ENCODE results near the gene ZKSCAN1.

ZKSCAN1 gene

DNA sequence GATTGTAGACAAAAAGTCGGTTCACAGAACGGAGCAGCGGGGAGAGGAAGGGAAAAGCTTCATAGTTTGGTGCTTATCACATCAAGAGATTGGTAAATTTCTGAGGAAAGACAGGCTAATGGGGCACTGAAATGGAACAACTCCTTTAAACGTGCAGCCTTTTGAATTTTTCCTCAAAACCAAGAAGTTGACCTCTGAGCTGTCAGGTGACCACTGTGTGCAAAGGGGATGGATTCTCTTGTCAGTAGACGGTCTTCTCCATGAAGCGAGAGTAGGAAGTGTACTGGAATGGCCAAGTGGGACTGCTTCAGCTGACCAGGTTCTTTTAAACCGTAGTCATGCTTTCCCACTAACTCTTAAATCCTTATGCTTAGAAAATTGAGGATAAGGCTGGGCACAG, 22.9 kb downstream of the ZKSCAN1 start:
- Histone ChIP-seq H3K4me3 (ENCODE audit: extremely low read depth, insufficient read depth, low read length, poor library complexity, severe bottlenecking) (no peak overlapping the region), H3K9me3 (ENCODE audit: control insufficient read depth, low read length) (peaks cover 6% of the 10 kb centered on the region), H3K36me3 (ENCODE audit: control insufficient read depth, insufficient read depth, low read length) (peaks cover 56% of the 10 kb centered on the region), H3K4me1 (ENCODE audit: control insufficient read depth, insufficient read depth, low read length, poor library complexity, severe bottlenecking) (peaks cover 15% of the 10 kb centered on the region), H3K27ac (ENCODE audit: low read depth, low read length, severe bottlenecking) (no peak overlapping the region)
- 93 to 97% methylated on average over 7 of the region's 7 CpGs for WGBS, 2 experiments (ENCODE audit: insufficient coverage in 2 of 2)

DNA sequence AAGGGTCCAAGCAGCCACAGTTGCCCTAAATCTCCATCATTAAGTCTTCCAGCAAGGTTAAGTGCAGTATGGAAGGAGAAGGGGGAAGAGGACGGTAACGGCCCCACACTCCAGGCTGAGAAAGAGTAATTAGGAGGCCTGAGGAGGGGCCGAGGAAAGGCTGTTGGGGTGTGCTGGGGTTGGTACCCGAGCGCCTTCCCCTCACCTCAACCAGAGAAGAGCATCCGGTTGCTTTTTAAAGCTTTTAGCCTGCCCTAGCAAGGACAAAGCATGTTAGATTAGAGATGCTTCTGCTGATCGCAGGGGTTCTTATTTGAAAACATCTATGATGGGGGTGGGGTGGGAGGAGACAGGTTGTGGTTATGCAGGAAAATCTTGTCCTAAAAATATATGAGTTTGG, 25.2 kb downstream of the ZKSCAN1 start:
- no peaks in the 10 kb centered on the region for H3K9me3 ChIP-seq (ENCODE audit: control insufficient read depth, low read length)
- peaks cover under 1% of the 10 kb centered on the region for H3K4me1 ChIP-seq (ENCODE audit: control insufficient read depth, insufficient read depth, low read length, poor library complexity, severe bottlenecking)
- no peak overlapping the region for H3K4me3 ChIP-seq (ENCODE audit: extremely low read depth, insufficient read depth, low read length, poor library complexity, severe bottlenecking)
- H3K36me3 ChIP-seq (ENCODE audit: control insufficient read depth, insufficient read depth, low read length), result peaks cover 34% of the 10 kb centered on the region
- 93% methylated on average over 3 of the region's 7 CpGs; no CpG with 5 or more reads in 1 of the 2 experiments for WGBS, 2 experiments (ENCODE audit: insufficient coverage in 2 of 2)
- no peak overlapping the region for H3K27ac ChIP-seq (ENCODE audit: low read depth, low read length, severe bottlenecking)

DNA sequence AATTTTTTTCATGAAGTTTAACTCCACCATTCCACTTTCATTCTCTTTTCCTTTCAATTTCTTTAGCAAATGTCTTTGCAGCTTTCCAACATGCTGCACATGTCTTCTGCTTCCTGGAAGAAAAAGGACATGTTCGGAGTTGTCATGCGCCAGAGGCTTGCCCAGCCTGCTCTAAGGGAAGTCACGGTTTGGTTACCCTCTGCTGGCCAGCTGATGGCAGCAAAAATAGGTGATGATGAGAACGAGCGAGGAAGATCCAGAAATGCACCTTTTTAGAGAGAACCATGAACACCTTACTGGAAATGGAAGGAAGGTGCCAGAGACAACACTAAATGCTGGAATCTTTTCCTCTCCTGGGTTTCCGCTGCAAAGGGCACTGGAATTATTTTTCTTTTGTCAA, 29.3 kb downstream of the ZKSCAN1 start:
- no peaks in the 10 kb centered on the region for H3K36me3 ChIP-seq (ENCODE audit: control insufficient read depth, insufficient read depth, low read length)
- H3K27ac ChIP-seq (ENCODE audit: low read depth, low read length, severe bottlenecking), result no peak overlapping the region
- no peaks in the 10 kb centered on the region for H3K4me1 ChIP-seq (ENCODE audit: control insufficient read depth, insufficient read depth, low read length, poor library complexity, severe bottlenecking)
- 83 to 86% methylated on average over 5 to 6 of the region's 6 CpGs for WGBS, 2 experiments (ENCODE audit: insufficient coverage in 2 of 2)
- no peak overlapping the region for H3K4me3 ChIP-seq (ENCODE audit: extremely low read depth, insufficient read depth, low read length, poor library complexity, severe bottlenecking)
- H3K9me3 ChIP-seq (ENCODE audit: control insufficient read depth, low read length), result no peaks in the 10 kb centered on the region

- Histone ChIP-seq H3K4me1 (ENCODE audit: control insufficient read depth, insufficient read depth, low read length, poor library complexity, severe bottlenecking) (no peaks in the 10 kb centered on the region), H3K9me3 (ENCODE audit: control insufficient read depth, low read length) (no peaks in the 10 kb centered on the region), H3K4me3 (ENCODE audit: extremely low read depth, insufficient read depth, low read length, poor library complexity, severe bottlenecking) (no peak overlapping the region), H3K27ac (ENCODE audit: low read depth, low read length, severe bottlenecking) (no peak overlapping the region), H3K36me3 (ENCODE audit: control insufficient read depth, insufficient read depth, low read length) (peaks cover 18% of the 10 kb centered on the region)
- 90 to 100% methylated on average over 2 to 4 of the region's 4 CpGs for WGBS, 2 experiments (ENCODE audit: insufficient coverage in 2 of 2)
These were observed 33.3 kb downstream of the ZKSCAN1 start for GRCh38 chr7:100048680-100049079.

DNA sequence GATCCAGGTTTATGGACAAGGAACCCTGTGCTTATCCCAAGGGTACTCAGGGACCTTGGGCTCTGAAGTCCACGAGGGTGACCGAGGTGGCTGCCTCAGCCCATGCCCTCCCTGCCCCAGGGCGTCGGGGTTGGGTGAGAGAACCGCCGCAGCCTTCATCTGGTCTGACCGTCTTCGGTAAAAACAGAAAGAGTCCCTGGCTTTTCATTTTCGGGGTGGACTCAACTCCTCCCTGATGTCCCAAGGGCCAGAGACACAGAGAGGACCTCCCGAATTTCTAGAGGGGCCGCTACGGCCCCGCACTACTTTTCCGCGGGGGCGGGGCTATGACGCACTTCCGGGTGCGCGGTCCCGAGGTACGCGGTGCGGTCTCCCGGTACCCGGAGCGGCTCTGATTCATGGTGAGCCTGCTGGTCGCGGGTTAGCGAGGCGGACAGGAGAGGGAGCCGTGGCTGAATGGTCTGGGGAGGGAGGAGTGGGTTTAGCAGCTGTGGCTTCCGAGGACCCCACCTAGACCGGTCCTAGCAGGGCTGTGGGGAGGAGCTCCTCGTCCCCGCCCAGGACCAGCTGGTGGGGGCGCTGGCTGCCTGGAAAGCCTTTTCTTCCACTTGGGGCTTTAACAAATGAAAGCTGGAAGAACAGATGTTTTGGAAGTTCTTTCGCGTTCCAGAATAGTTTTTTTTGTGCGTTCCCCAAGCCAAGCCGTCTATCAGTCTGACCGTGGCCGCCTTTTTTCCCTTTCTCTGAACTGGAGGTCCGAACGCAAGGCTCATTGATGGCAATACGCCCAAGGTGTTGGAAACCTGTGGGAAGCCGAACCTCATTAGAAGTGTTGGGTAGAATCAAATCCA, 34.3 kb downstream of the ZKSCAN1 start, which contains the start of gene ZSCAN21:
TSS of gene ZSCAN21 (plus strand) at position 334 of the 851 bp plus-strand sequence. CDS start 7,233 bp downstream, outside the sequence.
- WGBS, 2 experiments (ENCODE audit: insufficient coverage in 2 of 2), result 7 to 10% methylated on average over 25 to 41 of the region's 47 CpGs
- peak within 1 kb of the TSS; percentile 89 for H3K4me3 ChIP-seq (ENCODE audit: extremely low read depth, insufficient read depth, low read length, poor library complexity, severe bottlenecking)
- H3K4me1 ChIP-seq (ENCODE audit: control insufficient read depth, insufficient read depth, low read length, poor library complexity, severe bottlenecking), result no peaks in the 10 kb centered on the region
- peak within 1 kb of the TSS; percentile 89 for H3K27ac ChIP-seq (ENCODE audit: low read depth, low read length, severe bottlenecking)
- peaks cover 22% of the 10 kb centered on the region for H3K36me3 ChIP-seq (ENCODE audit: control insufficient read depth, insufficient read depth, low read length)
- no peaks in the 10 kb centered on the region for H3K9me3 ChIP-seq (ENCODE audit: control insufficient read depth, low read length)

DNA sequence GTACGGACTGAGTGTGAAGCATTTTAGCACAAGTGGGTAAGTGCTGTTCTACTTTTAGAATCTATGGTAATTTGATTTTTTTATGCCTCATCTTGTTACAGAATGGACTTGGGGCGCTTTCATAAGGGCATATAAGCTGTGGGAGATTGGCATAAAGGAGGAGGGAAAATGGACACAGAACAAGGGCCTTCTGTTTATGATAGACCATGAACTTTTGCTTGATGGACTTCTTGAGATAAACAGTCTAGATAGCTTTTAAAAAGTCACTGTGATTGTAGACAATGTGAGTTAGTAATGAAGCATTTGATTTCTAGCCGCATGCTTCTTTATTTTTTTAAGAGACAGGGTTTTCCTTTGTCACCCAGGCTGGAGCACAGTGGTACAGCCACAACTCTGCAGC, 36.2 kb downstream of the ZKSCAN1 start:
- no peaks in the 10 kb centered on the region for H3K4me1 ChIP-seq (ENCODE audit: control insufficient read depth, insufficient read depth, low read length, poor library complexity, severe bottlenecking)
- 73 to 92% methylated on average over 2 to 3 of the region's 3 CpGs for WGBS, 2 experiments (ENCODE audit: insufficient coverage in 2 of 2)
- no peak overlapping the region for H3K4me3 ChIP-seq (ENCODE audit: extremely low read depth, insufficient read depth, low read length, poor library complexity, severe bottlenecking)
- no peaks in the 10 kb centered on the region for H3K9me3 ChIP-seq (ENCODE audit: control insufficient read depth, low read length)
- peaks cover 27% of the 10 kb centered on the region for H3K36me3 ChIP-seq (ENCODE audit: control insufficient read depth, insufficient read depth, low read length)
- no peak overlapping the region for H3K27ac ChIP-seq (ENCODE audit: low read depth, low read length, severe bottlenecking)

DNA sequence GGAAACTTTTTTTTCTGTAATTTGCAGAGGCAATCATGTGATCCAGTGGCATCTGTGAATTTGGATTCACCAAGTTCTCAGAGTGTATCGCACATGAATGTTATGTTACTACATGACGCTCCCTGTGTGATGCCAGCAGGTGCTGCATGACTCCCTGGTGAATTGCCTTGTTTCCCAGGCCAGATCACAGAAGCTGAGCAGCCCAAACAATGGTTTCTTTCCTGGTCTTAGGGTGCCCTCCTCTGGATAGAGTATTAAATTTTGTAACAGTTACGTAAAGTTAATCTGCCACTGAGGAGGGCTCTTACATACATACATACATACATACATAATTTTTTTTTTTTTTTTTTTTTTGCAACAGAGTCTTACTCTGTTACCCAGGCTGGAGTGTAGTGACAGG, 37.8 kb downstream of the ZKSCAN1 start:
- no peaks in the 10 kb centered on the region for H3K4me1 ChIP-seq (ENCODE audit: control insufficient read depth, insufficient read depth, low read length, poor library complexity, severe bottlenecking)
- peaks cover 43% of the 10 kb centered on the region for H3K36me3 ChIP-seq (ENCODE audit: control insufficient read depth, insufficient read depth, low read length)
- H3K4me3 ChIP-seq (ENCODE audit: extremely low read depth, insufficient read depth, low read length, poor library complexity, severe bottlenecking), result no peak overlapping the region
- H3K27ac ChIP-seq (ENCODE audit: low read depth, low read length, severe bottlenecking), result no peak overlapping the region
- 89 to 96% methylated on average over 2 of the region's 3 CpGs for WGBS, 2 experiments (ENCODE audit: insufficient coverage in 2 of 2)
- H3K9me3 ChIP-seq (ENCODE audit: control insufficient read depth, low read length), result no peaks in the 10 kb centered on the region

- H3K27ac ChIP-seq (ENCODE audit: low read depth, low read length, severe bottlenecking), result no peak overlapping the region
- 92 to 97% methylated on average over 8 to 10 of the region's 10 CpGs for WGBS, 2 experiments (ENCODE audit: insufficient coverage in 2 of 2)
- no peaks in the 10 kb centered on the region for H3K9me3 ChIP-seq (ENCODE audit: control insufficient read depth, low read length)
- no peaks in the 10 kb centered on the region for H3K4me1 ChIP-seq (ENCODE audit: control insufficient read depth, insufficient read depth, low read length, poor library complexity, severe bottlenecking)
- no peak overlapping the region for H3K4me3 ChIP-seq (ENCODE audit: extremely low read depth, insufficient read depth, low read length, poor library complexity, severe bottlenecking)
- H3K36me3 ChIP-seq (ENCODE audit: control insufficient read depth, insufficient read depth, low read length), result peaks cover 69% of the 10 kb centered on the region
These were observed 41.6 kb downstream of the ZKSCAN1 start for GRCh38 chr7:100057006-100057405.

- no peaks in the 10 kb centered on the region for H3K4me1 ChIP-seq (ENCODE audit: control insufficient read depth, insufficient read depth, low read length, poor library complexity, severe bottlenecking)
- H3K9me3 ChIP-seq (ENCODE audit: control insufficient read depth, low read length), result no peaks in the 10 kb centered on the region
- H3K27ac ChIP-seq (ENCODE audit: low read depth, low read length, severe bottlenecking), result no peak overlapping the region
- no peak overlapping the region for H3K4me3 ChIP-seq (ENCODE audit: extremely low read depth, insufficient read depth, low read length, poor library complexity, severe bottlenecking)
- H3K36me3 ChIP-seq (ENCODE audit: control insufficient read depth, insufficient read depth, low read length), result peaks cover 77% of the 10 kb centered on the region
- 91 to 94% methylated on average over 4 of the region's 5 CpGs for WGBS, 2 experiments (ENCODE audit: insufficient coverage in 2 of 2)
These were observed 43.9 kb downstream of the ZKSCAN1 start for GRCh38 chr7:100059251-100059739.

GRCh38 chr7:100061518-100062193, 46.3 kb downstream of the ZKSCAN1 start:
- 93 to 95% methylated on average over 9 to 10 of the region's 11 CpGs for WGBS, 2 experiments (ENCODE audit: insufficient coverage in 2 of 2)
- H3K36me3 ChIP-seq (ENCODE audit: control insufficient read depth, insufficient read depth, low read length), result peaks cover 90% of the 10 kb centered on the region
- H3K4me1 ChIP-seq (ENCODE audit: control insufficient read depth, insufficient read depth, low read length, poor library complexity, severe bottlenecking), result peaks cover 5% of the 10 kb centered on the region
- H3K4me3 ChIP-seq (ENCODE audit: extremely low read depth, insufficient read depth, low read length, poor library complexity, severe bottlenecking), result no peak overlapping the region
- H3K27ac ChIP-seq (ENCODE audit: low read depth, low read length, severe bottlenecking), result no peak overlapping the region
- no peaks in the 10 kb centered on the region for H3K9me3 ChIP-seq (ENCODE audit: control insufficient read depth, low read length)

Data from mesodermal cell (in vitro differentiated cells).